Large intestine (tissue), 3 donors: ENCODE results near the gene MARCKS. TPM values are rescaled to one million over a fixed set of nuclear protein-coding genes. Genes with fewer than 3 reads are reported as not detected.
"Not testable (repeated sequence)": the region's sequence is repeated elsewhere in the genome, so short reads cannot be mapped to it uniquely, and the experiment has no call there.

Experiments used
- DNase-seq, 2 donors: peaks; one replicate each; pipeline versions ENCODE4 v3.0.0 to v3.0.0-alpha.2; 2013
- H3K27ac ChIP-seq: one replicate; pipeline ENCODE4 v1.5.1; 2013; ENCODE audit warnings: low read length
- H3K27me3 ChIP-seq: 2 replicates; pipeline ENCODE4 v1.6.1; 2013; ENCODE audit warnings: low read length; ENCODE audit not compliant: control insufficient read depth, insufficient read depth
- H3K36me3 ChIP-seq: 2 replicates; pipeline ENCODE4 v1.6.1; 2013; ENCODE audit warnings: low read length; ENCODE audit not compliant: control insufficient read depth, insufficient read depth
- H3K4me1 ChIP-seq: one replicate; pipeline ENCODE4 v1.6.1; 2013; ENCODE audit warnings: low read length; ENCODE audit not compliant: control insufficient read depth, insufficient read depth
- H3K4me3 ChIP-seq: one replicate; pipeline ENCODE4 v1.5.1; 2013; ENCODE audit warnings: low read length
- H3K9me3 ChIP-seq: one replicate; pipeline ENCODE4 v1.6.1; 2013; ENCODE audit warnings: mild to moderate bottlenecking, low read depth, low read length, moderate library complexity; ENCODE audit not compliant: control insufficient read depth
- WGBS: methylation state at CpG from one replicate; pipeline ENCODE4 v1.1.5; 2013; ENCODE audit warnings: low lambda C conversion rate; ENCODE audit not compliant: insufficient coverage; 5-methylcytosine and 5-hydroxymethylcytosine counted together
- polyA plus RNA-seq: library from polyadenylated mRNA; unstranded; fragments of 120-200 nt; gene quantifications from one replicate; pipeline ENCODE4 v1.2.1, GENCODE V29; 2013

MARCKS gene
- polyA plus RNA-seq, 1 donor, result 97.6 TPM

- WGBS, result no CpG with 5 or more reads among the region's 9 CpGs
- Histone ChIP-seq H3K36me3 (no peaks in the 10 kb centered on the region), H3K4me3 (no peak overlapping the region), H3K9me3 (no peaks in the 10 kb centered on the region), H3K4me1 (peaks cover 3% of the 10 kb centered on the region), H3K27ac (peak overlapping the region; percentile 35), H3K27me3 (no peaks in the 10 kb centered on the region)
- DNase-seq, result peak; percentile 41
Observed at GRCh38 chr6:113903666-113904330, 46.7 kb downstream of the MARCKS start.

GRCh38 chr6:113907102-113907815 lies 50.1 kb downstream of the MARCKS start:
- 100% methylated on average over 1 of the region's 6 CpGs for WGBS
- H3K36me3 ChIP-seq, result no peaks in the 10 kb centered on the region
- no peak overlapping the region for H3K4me3 ChIP-seq
- DNase-seq, result no peak
- peaks cover 3% of the 10 kb centered on the region for H3K4me1 ChIP-seq
- no peaks in the 10 kb centered on the region for H3K9me3 ChIP-seq
- no peak overlapping the region for H3K27ac ChIP-seq
- H3K27me3 ChIP-seq, result no peaks in the 10 kb centered on the region

- Histone ChIP-seq H3K27me3 (no peaks in the 10 kb centered on the region), H3K27ac (no peak overlapping the region), H3K9me3 (no peaks in the 10 kb centered on the region), H3K36me3 (no peaks in the 10 kb centered on the region), H3K4me1 (peaks cover 3% of the 10 kb centered on the region), H3K4me3 (no peak overlapping the region)
- no peak for DNase-seq
- WGBS, result 100% methylated on average over 1 of the region's 3 CpGs
Observed at GRCh38 chr6:113908801-113909200, 51.7 kb downstream of the MARCKS start.

- 60% methylated on average over 2 of the region's 6 CpGs for WGBS
Observed at GRCh38 chr6:113909224-113909856, 52.2 kb downstream of the MARCKS start.

GRCh38 chr6:113910285-113910684 lies 53.1 kb downstream of the MARCKS start:
- no CpG with 5 or more reads among the region's 1 CpG for WGBS
- not testable (repeated sequence) for H3K27ac ChIP-seq, H3K36me3 ChIP-seq, H3K4me3 ChIP-seq, H3K4me1 ChIP-seq, H3K9me3 ChIP-seq, H3K27me3 ChIP-seq, DNase-seq

More at GRCh38 chr6:113909224-113909856, 52.2 kb downstream of the MARCKS start:
- H3K4me3 ChIP-seq, result no peak overlapping the region
- no peaks in the 10 kb centered on the region for H3K36me3 ChIP-seq
- H3K9me3 ChIP-seq, result no peaks in the 10 kb centered on the region
- H3K27ac ChIP-seq, result no peak overlapping the region
- no peaks in the 10 kb centered on the region for H3K27me3 ChIP-seq
- DNase-seq, result peak; percentile 20 to 37
- H3K4me1 ChIP-seq, result peaks cover 1% of the 10 kb centered on the region

Other genes starting within 250 kb of the MARCKS start
- gene HDAC2, start 113.8 kb downstream of the MARCKS start, polyA plus RNA-seq, result 133 TPM